Skin epidermis (tissue), 12 donors: ENCODE measurements around the gene FHOD3.

Experiments
- H3K27ac ChIP-seq, 21 experiments: fragments of 200-600 bp; sonication (generic) in 11 of 21; one replicate each; pipeline ENCODE4 v1.5.0; 2020; ENCODE audit warnings: mild to moderate bottlenecking in 3 of 21, inconsistent platforms in 2 of 21, moderate library complexity in 2 of 21
- H3K4me3 ChIP-seq, 7 experiments: fragments of 200-600 bp; sonication (generic) in 2 of 7; one replicate each; pipeline ENCODE4 v1.5.0; 2020; ENCODE audit warnings: inconsistent platforms in 2 of 7, mild to moderate bottlenecking in 2 of 7, moderate library complexity in 1 of 7

Gene FHOD3

GRCh38 chr18:36314754-36315153 lies 17.2 kb downstream of the FHOD3 start:
- Histone ChIP-seq H3K27ac (peak overlapping the region in 1 of 21 experiments; percentile 39), H3K4me3 (no peak overlapping the region)

DNA sequence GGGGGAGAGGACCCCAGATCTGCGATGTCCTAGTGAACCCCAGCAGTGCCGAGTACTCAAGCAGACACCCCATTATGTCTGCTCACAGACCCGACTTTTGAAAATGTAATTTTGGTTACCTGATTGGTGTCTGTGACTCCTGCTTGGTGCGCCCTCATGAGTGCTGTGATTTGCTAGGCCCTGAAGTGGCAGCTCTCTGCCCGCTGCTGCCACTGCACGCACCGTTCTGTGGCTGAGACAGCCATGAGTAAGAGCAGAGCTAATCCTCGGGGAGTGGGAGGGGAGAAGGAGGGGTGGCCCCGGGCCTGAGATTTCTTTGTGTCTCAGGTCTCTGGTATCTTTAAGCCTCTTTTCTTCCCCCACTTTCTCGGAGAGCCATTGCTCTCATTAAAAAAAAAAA lies 18.2 kb downstream of the FHOD3 start:
- peak overlapping the region in 3 of 21 experiments; percentile 15 to 39 (median 34) for H3K27ac ChIP-seq
- no peak overlapping the region for H3K4me3 ChIP-seq

- no peak overlapping the region for H3K4me3 ChIP-seq
- H3K27ac ChIP-seq: peak overlapping the region in 1 of 21 experiments; percentile 15
Observed at GRCh38 chr18:36316246-36316645, 18.7 kb downstream of the FHOD3 start.

DNA sequence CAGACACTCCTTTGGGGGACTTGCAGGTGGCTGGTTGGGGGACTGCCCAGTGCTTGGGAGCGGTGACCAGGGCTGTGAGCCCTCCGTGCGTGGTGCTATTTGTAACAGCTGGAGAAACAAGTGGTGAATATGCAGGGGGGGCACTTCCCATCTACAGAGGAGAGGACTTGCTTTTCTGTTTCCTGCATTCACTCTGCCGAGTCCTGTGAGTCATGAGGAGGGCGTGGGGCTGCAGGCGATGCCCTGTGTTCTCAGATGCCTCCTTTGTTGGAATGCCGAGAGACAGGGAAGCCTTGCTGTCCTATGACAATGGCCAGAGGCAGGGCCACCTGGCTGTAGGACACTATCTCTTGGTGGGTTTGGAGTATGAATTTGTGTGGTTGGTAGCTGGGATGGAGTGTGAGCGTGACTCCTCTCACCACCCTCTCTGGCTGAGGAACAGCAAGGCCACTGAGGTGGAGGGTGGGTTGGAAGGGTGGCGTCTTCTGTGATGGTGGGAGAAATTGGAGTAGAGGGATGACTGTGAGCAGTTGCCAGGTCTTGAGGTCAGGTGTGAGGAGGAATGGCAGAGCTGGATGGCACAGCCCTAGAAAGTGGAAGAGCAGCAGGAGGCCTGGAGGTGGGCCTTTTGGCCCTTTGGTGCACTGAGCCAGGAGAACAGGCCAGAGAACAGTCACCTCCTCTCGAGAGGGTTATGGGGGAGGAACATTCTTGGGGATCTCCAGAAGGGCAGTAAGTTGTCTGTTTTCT lies 24.3 kb downstream of the FHOD3 start:
- H3K4me3 ChIP-seq: no peak overlapping the region
- no peak overlapping the region for H3K27ac ChIP-seq

GRCh38 chr18:36322408-36322728 lies 24.9 kb downstream of the FHOD3 start:
- Histone ChIP-seq H3K4me3 (no peak overlapping the region), H3K27ac (no peak overlapping the region)

GRCh38 chr18:36322734-36323133 lies 25.2 kb downstream of the FHOD3 start:
- Histone ChIP-seq H3K27ac (no peak overlapping the region), H3K4me3 (no peak overlapping the region)

- Histone ChIP-seq H3K4me3 (no peak overlapping the region), H3K27ac (no peak overlapping the region)
Observed at GRCh38 chr18:36323421-36323820, 25.9 kb downstream of the FHOD3 start.

DNA sequence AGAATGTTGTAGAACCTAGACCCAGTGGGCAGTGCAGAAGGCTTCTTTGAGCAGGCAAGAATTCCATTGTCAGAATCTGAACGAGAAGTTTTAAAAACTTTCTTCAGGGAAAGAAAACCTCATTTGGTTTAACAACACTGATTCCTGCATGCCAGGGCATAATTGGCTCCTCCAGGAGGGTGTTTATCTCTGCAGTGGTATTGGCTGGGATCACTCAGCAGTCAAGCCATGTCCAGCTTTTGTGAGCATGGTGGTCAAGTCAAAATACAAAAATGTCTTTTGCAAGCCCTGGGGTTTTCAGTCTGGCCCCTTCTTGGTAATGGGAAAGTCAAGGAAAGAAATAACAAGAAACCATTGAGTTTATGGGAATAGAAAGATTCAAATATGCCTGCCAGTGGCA lies 28.3 kb downstream of the FHOD3 start:
- Histone ChIP-seq H3K4me3 (no peak overlapping the region), H3K27ac (no peak overlapping the region)

- Histone ChIP-seq H3K4me3 (no peak overlapping the region), H3K27ac (no peak overlapping the region)
Observed at GRCh38 chr18:36326771-36327170, 29.3 kb downstream of the FHOD3 start.

GRCh38 chr18:36327352-36328316 lies 30.1 kb downstream of the FHOD3 start:
- Histone ChIP-seq H3K27ac (no peak overlapping the region), H3K4me3 (no peak overlapping the region)

DNA sequence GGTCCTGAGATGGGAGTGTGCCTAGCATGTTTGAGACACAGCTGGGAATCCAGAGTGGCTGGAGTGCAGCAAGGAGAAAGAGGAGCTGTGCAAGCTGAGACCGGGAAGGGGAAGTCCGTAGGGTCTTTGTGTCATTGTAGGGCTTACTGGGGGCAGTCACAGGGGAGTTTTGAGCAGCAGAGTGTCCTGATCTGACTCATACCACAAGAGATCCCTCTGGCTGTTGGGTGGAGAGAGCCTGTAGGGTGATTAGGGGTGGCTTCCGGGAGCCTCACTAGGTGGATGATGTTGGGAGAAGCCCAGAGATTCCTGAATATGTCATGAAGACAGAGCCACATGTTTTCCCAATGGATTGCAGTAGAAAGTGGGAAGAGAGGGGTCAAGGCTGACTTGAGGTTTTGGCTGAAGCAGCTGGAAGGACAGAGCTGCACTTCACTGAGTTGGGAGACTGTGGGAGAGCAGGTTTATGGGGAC lies 30.9 kb downstream of the FHOD3 start:
- Histone ChIP-seq H3K4me3 (no peak overlapping the region), H3K27ac (no peak overlapping the region)

- H3K27ac ChIP-seq: no peak overlapping the region
Observed at GRCh38 chr18:36328916-36329315, 31.4 kb downstream of the FHOD3 start.

DNA sequence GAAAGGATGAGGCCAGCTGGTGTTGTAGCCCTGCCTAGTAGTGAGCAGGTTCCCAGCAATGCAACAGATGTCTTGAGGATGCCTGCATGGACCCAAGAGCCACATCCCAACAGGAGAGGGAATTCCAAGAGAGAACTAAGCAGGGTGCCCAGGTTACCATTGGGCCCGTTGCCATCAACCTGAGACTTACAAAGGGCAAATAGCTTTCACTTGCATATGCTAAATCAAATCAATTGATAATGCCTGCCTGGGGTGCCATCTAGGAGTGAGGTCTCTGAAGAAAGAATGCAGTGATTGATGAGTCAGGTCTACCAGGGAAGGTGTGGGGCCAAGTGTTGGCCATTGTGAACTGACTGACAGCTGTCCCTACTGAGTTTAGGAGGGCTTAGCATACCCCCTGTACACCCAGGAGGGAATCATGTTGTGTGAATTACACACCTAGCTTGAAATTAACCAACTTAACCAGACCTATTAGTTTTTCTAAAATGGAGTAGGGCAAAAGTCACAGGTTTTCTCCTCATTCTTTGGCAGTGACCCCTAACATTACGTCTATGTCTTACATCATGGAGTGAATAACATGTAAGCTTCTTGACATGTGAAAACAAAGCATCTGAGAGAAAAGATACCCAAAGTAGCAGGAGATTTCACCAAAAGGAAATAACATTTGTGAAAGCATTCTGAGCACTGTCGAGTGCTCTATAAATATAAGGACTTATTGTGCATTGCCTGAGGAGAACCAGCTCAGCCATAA lies 32.3 kb downstream of the FHOD3 start:
- H3K27ac ChIP-seq: no peak overlapping the region
- H3K4me3 ChIP-seq: no peak overlapping the region

More at GRCh38 chr18:36328916-36329315, 31.4 kb downstream of the FHOD3 start:
- H3K4me3 ChIP-seq: no peak overlapping the region

DNA sequence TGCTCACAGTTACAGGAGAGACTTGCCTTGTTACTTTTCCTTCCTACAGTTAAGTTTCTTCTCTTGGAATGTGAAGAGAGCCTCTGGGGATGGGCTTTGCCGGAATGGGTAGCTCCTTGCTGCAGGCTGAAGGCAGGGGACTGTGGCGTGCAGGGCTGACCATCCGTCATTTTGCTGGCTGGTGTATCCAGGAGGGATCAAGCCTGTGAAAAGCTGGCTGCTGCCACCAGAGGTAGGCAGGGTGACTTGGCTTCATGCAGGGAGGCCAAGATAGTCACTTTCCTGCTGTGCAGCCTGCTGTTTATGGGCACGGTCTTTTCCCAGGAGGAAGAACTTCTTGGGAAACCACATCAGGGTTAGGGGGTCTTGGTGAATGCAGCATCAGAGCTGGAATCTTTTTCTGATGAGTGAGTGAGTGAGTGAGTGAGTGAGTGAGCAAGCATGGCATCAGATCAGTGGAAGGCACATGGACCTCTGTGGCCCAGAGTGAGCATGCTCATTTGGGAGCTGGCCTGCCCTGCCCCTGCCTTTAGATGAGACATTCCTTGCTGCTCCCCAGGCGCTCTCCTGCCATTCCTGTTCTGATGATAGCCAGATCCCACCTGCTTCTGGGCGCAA lies 33.0 kb downstream of the FHOD3 start:
- no peak overlapping the region for H3K27ac ChIP-seq

DNA sequence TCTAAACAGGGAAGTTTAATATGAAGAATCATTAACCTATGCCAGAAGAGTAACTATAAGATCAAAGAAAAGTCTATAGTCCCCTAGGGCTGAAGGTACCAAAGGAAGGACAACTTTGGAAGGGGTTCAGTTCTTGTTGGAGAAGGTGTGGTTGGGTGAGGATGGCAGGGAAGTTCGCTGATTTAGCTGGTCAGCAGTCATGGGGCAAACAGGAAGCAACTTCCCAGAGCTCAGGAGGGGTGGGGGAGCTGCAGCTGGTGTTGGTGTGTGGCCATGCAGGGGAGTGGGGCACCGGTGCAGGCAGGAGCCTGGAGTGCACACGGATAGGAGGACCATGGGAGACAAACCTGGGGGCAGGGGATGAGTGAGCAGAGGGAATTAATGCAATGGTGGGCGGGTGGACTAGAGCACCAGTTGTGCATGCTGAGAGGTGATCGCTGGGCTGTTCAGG lies 34.0 kb downstream of the FHOD3 start:
- H3K4me3 ChIP-seq: no peak overlapping the region
- no peak overlapping the region for H3K27ac ChIP-seq

More for the DNA sequence above, 33.0 kb downstream of the FHOD3 start:
- no peak overlapping the region for H3K4me3 ChIP-seq

- Histone ChIP-seq H3K4me3 (no peak overlapping the region), H3K27ac (no peak overlapping the region)
Observed at GRCh38 chr18:36333414-36333813, 35.9 kb downstream of the FHOD3 start.

- no peak overlapping the region for H3K27ac ChIP-seq
- no peak overlapping the region for H3K4me3 ChIP-seq
Observed at GRCh38 chr18:36334798-36335197, 37.3 kb downstream of the FHOD3 start.

GRCh38 chr18:36335476-36336279 lies 38.2 kb downstream of the FHOD3 start:
- no peak overlapping the region for H3K27ac ChIP-seq
- H3K4me3 ChIP-seq: no peak overlapping the region
